HepG2 (cell line): ENCODE results near the gene RASIP1. TPM values are rescaled to one million over a fixed set of nuclear protein-coding genes. Genes with fewer than 3 reads are reported as not detected.

Source experiments
- ATAC-seq: fragments of 200-7000 bp; cut with Tn5 transposase; 3 replicates; pipeline ENCODE4 v1.9.1; 2020; ENCODE audit warnings: mild to moderate bottlenecking, moderate library complexity
- BruUV-seq: library from RNA; stranded (reverse); fragments of 400-500 nt; replicated peaks from 2 replicates; lab custom pipeline; 2021; lab: Mats Ljungman, UMichigan
- CTCF ChIA-PET: fragments of 300-600 bp; formaldehyde crosslinking; extraction: SDS; loops from one replicate; lab custom pipeline; 2021; ENCODE audit warnings: low total read pairs, inconsistent platforms, low intra/inter-chr PET ratio; lab: Yijun Ruan, JAX
- POLR2A ChIA-PET: fragments of 350-600 bp; sonication (Branson Sonifier 250); formaldehyde crosslinking; loops from one replicate; lab custom pipeline; 2020; ENCODE audit warnings: antibody characterized with exemption, inconsistent platforms; lab: Yijun Ruan, JAX
- DNase-seq: peaks from one replicate; pipeline ENCODE4 v3.0.0-alpha.2; 2015; ENCODE audit warnings: low spot score
- FAIRE-seq: peaks from 3 replicates; lab custom pipeline; 2011; peaks lifted over from hg19 to GRCh38; lab: Jason Lieb, UNC
- H2AFZ ChIP-seq: one replicate; pipeline ENCODE4 v1.6.1; 2011; ENCODE audit warnings: low read length, inconsistent platforms
- H3K27ac ChIP-seq: fragments of 300-600 bp; 3 replicates; pipeline ENCODE4 v1.8.0; 2011; ENCODE audit warnings: mixed run types, mild to moderate bottlenecking, mixed read lengths, low read length, inconsistent platforms; ENCODE audit not compliant: insufficient read depth; ENCODE audit errors: extremely low read length
- H3K27me3 ChIP-seq, 2 experiments: fragments of 200-600 bp in 1 of 2; 2 replicates in 1 of 2; 3 replicates in 1 of 2; pipeline versions ENCODE4 v1.6.0 to v1.8.0; 2011; ENCODE audit warnings: low read length in 2 of 2, mild to moderate bottlenecking in 2 of 2, moderate library complexity in 2 of 2, inconsistent platforms in 1 of 2; ENCODE audit not compliant: insufficient read depth in 2 of 2, control insufficient read depth in 1 of 2
- H3K36me3 ChIP-seq, 2 experiments: fragments of 200-600 bp in 1 of 2; replicated peaks in 1 of 2; 2 replicates in 1 of 2; 3 replicates in 1 of 2; pipeline versions ENCODE4 v1.5.1 to v1.8.0; 2011; ENCODE audit warnings: low read length in 2 of 2, inconsistent platforms in 1 of 2; ENCODE audit not compliant: insufficient read depth in 2 of 2, control insufficient read depth in 1 of 2
- H3K4me1 ChIP-seq: 2 replicates; pipeline ENCODE4 v1.5.1; 2012; ENCODE audit warnings: low read length, inconsistent platforms; ENCODE audit not compliant: insufficient read depth
- H3K4me2 ChIP-seq: 2 replicates; pipeline ENCODE4 v1.6.0; 2011; ENCODE audit warnings: low read depth, low read length, inconsistent platforms
- H3K4me3 ChIP-seq, 3 experiments: fragments of 200-600 bp in 1 of 3; sonication (generic), shearing (Covaris generic) in 1 of 3; replicated peaks in 1 of 3; 2 replicates each; pipeline ENCODE4 v1.5.1; 2011 to 2016; ENCODE audit warnings: low read length in 3 of 3, inconsistent platforms in 2 of 3, low read depth in 2 of 3, mild to moderate bottlenecking in 2 of 3, control low read depth in 1 of 3, mixed read lengths in 1 of 3; ENCODE audit not compliant: insufficient read depth in 1 of 3
- H3K79me2 ChIP-seq: one replicate; pipeline ENCODE4 v1.6.1; 2011; ENCODE audit warnings: low read length, inconsistent platforms; ENCODE audit not compliant: insufficient read depth
- H3K9ac ChIP-seq: 2 replicates; pipeline ENCODE4 v1.6.0; 2011; ENCODE audit warnings: mild to moderate bottlenecking, low read depth, low read length, inconsistent platforms; ENCODE audit not compliant: insufficient read depth
- H3K9me3 ChIP-seq: 2 replicates; pipeline ENCODE4 v1.5.1; 2012; ENCODE audit warnings: mild to moderate bottlenecking, low read length
- H4K20me1 ChIP-seq: 2 replicates; pipeline ENCODE4 v1.6.0; 2011; ENCODE audit warnings: inconsistent platforms, mild to moderate bottlenecking, low read length, moderate library complexity; ENCODE audit not compliant: insufficient read depth
- BCL6 ChIP-seq: IDR thresholded peaks from 2 replicates; pipeline ENCODE4 v1.6.1; 2016; ENCODE audit warnings: missing genetic modification reagents, missing compliant biosample characterization
- CBX2 ChIP-seq, 2 experiments: fragments of 200-600 bp in 1 of 2; sonication (generic); formaldehyde crosslinking in 1 of 2; IDR thresholded peaks; 2 replicates each; pipeline versions ENCODE4 v1.7.0 to v1.8.1; 2018 to 2022; ENCODE audit warnings: low read depth in 2 of 2, low read length in 1 of 2, mild to moderate bottlenecking in 1 of 2, missing genetic modification reagents in 1 of 2
- GABPB1 ChIP-seq: IDR thresholded peaks from 2 replicates; pipeline ENCODE4 v1.6.1; 2016; ENCODE audit warnings: mild to moderate bottlenecking, missing genetic modification reagents, moderate library complexity, missing compliant biosample characterization
- ISX ChIP-seq: sonication (generic); formaldehyde crosslinking; conservative IDR thresholded peaks from 2 replicates; pipeline ENCODE4 v1.5.0; 2020; ENCODE audit warnings: missing genetic modification reagents
- KLF6 ChIP-seq: IDR thresholded peaks from 2 replicates; pipeline ENCODE4 v1.8.0; 2016; ENCODE audit warnings: missing biosample characterization, missing genetic modification reagents
- MAX ChIP-seq: IDR thresholded peaks from 2 replicates; pipeline ENCODE4 v1.6.1; 2012; ENCODE audit warnings: inconsistent platforms
- NKX3-1 ChIP-seq: sonication (generic); formaldehyde crosslinking; IDR thresholded peaks from 2 replicates; pipeline ENCODE4 v1.5.0; 2020; ENCODE audit warnings: missing genetic modification reagents
- TRAFD1 ChIP-seq: sonication (generic); formaldehyde crosslinking; IDR thresholded peaks from 2 replicates; pipeline ENCODE4 v1.5.1; 2020; ENCODE audit warnings: missing genetic modification reagents, mild to moderate bottlenecking, borderline replicate concordance
- ZFP36L2 ChIP-seq: sonication (generic); formaldehyde crosslinking; IDR thresholded peaks from 2 replicates; pipeline ENCODE4 v1.4.0; 2020; ENCODE audit warnings: missing genetic modification reagents
- ZNF143 ChIP-seq: sonication (generic); formaldehyde crosslinking; IDR thresholded peaks from 2 replicates; pipeline ENCODE4 v1.4.0; 2020; ENCODE audit warnings: missing genetic modification reagents
- ZNF225 ChIP-seq: sonication (generic); formaldehyde crosslinking; IDR thresholded peaks from 2 replicates; pipeline ENCODE4 v1.4.0; 2020; ENCODE audit warnings: mild to moderate bottlenecking, missing genetic modification reagents
- ZNF337 ChIP-seq: sonication (generic); formaldehyde crosslinking; IDR thresholded peaks from 2 replicates; pipeline ENCODE4 v1.5.1; 2020; ENCODE audit warnings: missing genetic modification reagents, low read depth, mild to moderate bottlenecking, borderline replicate concordance
- ZNF446 ChIP-seq: sonication (generic); formaldehyde crosslinking; IDR thresholded peaks from 2 replicates; pipeline ENCODE4 v1.5.0; 2020; ENCODE audit warnings: mild to moderate bottlenecking, missing genetic modification reagents
- ZNF589 ChIP-seq: sonication (generic); formaldehyde crosslinking; conservative IDR thresholded peaks from 2 replicates; pipeline ENCODE4 v1.8.0; 2022; ENCODE audit warnings: mild to moderate bottlenecking, moderate library complexity, missing genetic modification reagents
- ZNF83 ChIP-seq: sonication (generic); formaldehyde crosslinking; IDR thresholded peaks from 2 replicates; pipeline ENCODE4 v1.4.0; 2020; ENCODE audit warnings: missing genetic modification reagents, mild to moderate bottlenecking, borderline replicate concordance
- WGBS: methylation state at CpG from one replicate; pipeline ENCODE4 v1.1.6; 2017; ENCODE audit warnings: low lambda C conversion rate; 5-methylcytosine and 5-hydroxymethylcytosine counted together
- in situ Hi-C: cut with HindIII; loops from 2 replicates; pipeline ENCODE4 v1.10.0; 2017; ENCODE audit warnings: low pct_unique_long_range_greater_than_20kb; ENCODE audit not compliant: extremely low pct_ligation_motif_present
- intact Hi-C: fragments of 100-400 bp; cut with micrococcal nuclease; formaldehyde crosslinking; loops from one replicate; pipeline ENCODE4 v1.10.0; 2022; ENCODE audit not compliant: unreplicated experiment
- polyA plus RNA-seq, 8 experiments: library from polyadenylated mRNA; depleted of rRNA in 3 of 8; stranded (reverse) in 7 of 8; unstranded in 1 of 8; fragments of >200 nt; fragmentation: Illumina TruSeq in 4 of 8; extraction: Trizol in 4 of 8; gene quantifications; 2 replicates each; pipeline versions ENCODE4 v1.2.1 to v1.2.3, GENCODE V29; 2011 to 2016; ENCODE audit warnings: low read depth in 4 of 8, missing spikeins in 1 of 8, mixed read lengths in 1 of 8; ENCODE audit not compliant: insufficient read depth in 1 of 8
- total RNA-seq, 5 experiments: library from RNA; depleted of rRNA; stranded (reverse); fragments of >200 nt; fragmentation: Illumina TruSeq; extraction: Trizol; gene quantifications; 2 replicates each; pipeline ENCODE4 v1.2.3, GENCODE V29; 2016; ENCODE audit warnings: low read depth in 1 of 5
- TF ChIP-seq, protein P1 (sequence below): sonication (generic); formaldehyde crosslinking; IDR thresholded peaks from 2 replicates; pipeline ENCODE4 v1.4.0; 2020; ENCODE audit warnings: missing genetic modification reagents

Gene RASIP1
- total and polyA plus RNA-seq, 2 of the 13 experiments (the other 11 are each of a cell fraction or from before 2014, with no cell fraction given): 0.44 to 0.58 TPM

GRCh38 chr19:48676487-48676886, 63.9 kb downstream of the RASIP1 start:
- H3K9ac ChIP-seq: no peak overlapping the region
- POLR2A ChIA-PET: interaction anchor here (0.6 kb wide), 1 partner anchor 1063 kb away, joined by 4 read pairs; no protein-coding TSS in a partner anchor

More at GRCh38 chr19:48676487-48676886, 63.9 kb downstream of the RASIP1 start:
- H3K27ac ChIP-seq: no peak overlapping the region
- in situ Hi-C loops: loop anchor here (10.0 kb wide), 2 partner anchors 108 to 158 kb away; partner anchors contain the start of gene HSD17B14
- no peak overlapping the region for H2AFZ ChIP-seq
- no peak for FAIRE-seq
- TF ChIP-seq ZNF337 (CRISPR knock-in tag): no peak
- TF ChIP-seq ZNF83: no peak
- TF ChIP-seq KLF6: no peak
- TF ChIP-seq, protein P1, sequence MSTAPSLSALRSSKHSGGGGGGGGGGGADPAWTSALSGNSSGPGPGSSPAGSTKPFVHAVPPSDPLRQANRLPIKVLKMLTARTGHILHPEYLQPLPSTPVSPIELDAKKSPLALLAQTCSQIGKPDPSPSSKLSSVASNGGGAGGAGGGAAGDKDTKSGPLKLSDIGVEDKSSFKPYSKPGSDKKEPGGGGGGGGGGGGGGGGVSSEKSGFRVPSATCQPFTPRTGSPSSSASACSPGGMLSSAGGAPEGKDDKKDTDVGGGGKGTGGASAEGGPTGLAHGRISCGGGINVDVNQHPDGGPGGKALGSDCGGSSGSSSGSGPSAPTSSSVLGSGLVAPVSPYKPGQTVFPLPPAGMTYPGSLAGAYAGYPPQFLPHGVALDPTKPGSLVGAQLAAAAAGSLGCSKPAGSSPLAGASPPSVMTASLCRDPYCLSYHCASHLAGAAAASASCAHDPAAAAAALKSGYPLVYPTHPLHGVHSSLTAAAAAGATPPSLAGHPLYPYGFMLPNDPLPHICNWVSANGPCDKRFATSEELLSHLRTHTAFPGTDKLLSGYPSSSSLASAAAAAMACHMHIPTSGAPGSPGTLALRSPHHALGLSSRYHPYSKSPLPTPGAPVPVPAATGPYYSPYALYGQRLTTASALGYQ (CRISPR knock-in tag): no peak
- no peak for TF ChIP-seq NKX3-1 (CRISPR knock-in tag)
- TF ChIP-seq ZNF225 (CRISPR knock-in tag): no peak
- no peak for TF ChIP-seq ISX (CRISPR knock-in tag)
- TF ChIP-seq GABPB1 (CRISPR knock-in tag): no peak
- no peak for TF ChIP-seq BCL6 (CRISPR knock-in tag)
- no peak for TF ChIP-seq TRAFD1 (CRISPR knock-in tag)
- no peak for TF ChIP-seq ZNF143 (CRISPR knock-in tag)
- TF ChIP-seq ZNF589 (CRISPR knock-in tag): no peak
- no peak for TF ChIP-seq CBX2 (IDR thresholded peaks at IDR 0.05; ENCODE audit: low read depth, low read length)
- no peak for TF ChIP-seq CBX2 (CRISPR knock-in tag; IDR thresholded peaks at IDR 0.05; ENCODE audit: low read depth)
- no peak for TF ChIP-seq MAX
- TF ChIP-seq ZFP36L2 (CRISPR knock-in tag): no peak
- TF ChIP-seq ZNF446 (CRISPR knock-in tag): no peak
- no peaks in the 10 kb centered on the region for H3K9me3 ChIP-seq
- no peaks in the 10 kb centered on the region for H4K20me1 ChIP-seq
- H3K27me3 ChIP-seq: peaks cover 6 to 22% of the 10 kb centered on the region in 2 experiments; a peak in 4 of 5 replicates
- H3K79me2 ChIP-seq: no peaks in the 10 kb centered on the region
- no peak overlapping the region for H3K4me2 ChIP-seq
- intact Hi-C loops: loop anchor here (5.0 kb wide), 1 partner anchor 36 kb away; no protein-coding TSS in a partner anchor
- H3K4me1 ChIP-seq: peaks cover 24% of the 10 kb centered on the region
- no peaks in the 10 kb centered on the region for H3K36me3 ChIP-seq
- CTCF ChIA-PET: interaction anchor here (2.0 kb wide), 1 partner anchor 62 kb away, joined by 18 read pairs; no protein-coding TSS in a partner anchor
- no peak overlapping the region for H3K4me3 ChIP-seq
- no peak for DNase-seq
- 53% methylated on average over 16 of the region's 17 CpGs for WGBS
- BruUV-seq: no TSS peak
- no peak for ATAC-seq
